Kidney (tissue), 14 donors: Measurements from ENCODE around the gene SPEF1. TPM values are rescaled to one million over a fixed set of nuclear protein-coding genes. Genes with fewer than 3 reads are reported as not detected.
A peak's percentile ranks its signal among the peaks of the same experiment; 100 is the strongest.

Experiments
- DNase-seq, 5 donors: peaks; one replicate each; pipeline ENCODE4 v3.0.0-alpha.2; 2013 to 2020
- FAIRE-seq: peaks from 2 replicates; lab custom pipeline; 2012; peaks lifted over from hg19 to GRCh38; lab: Jason Lieb, UNC
- H3K27ac ChIP-seq, 2 donors: one replicate each; pipeline ENCODE4 v1.7.0; 2013; ENCODE audit warnings: low read depth in 2 of 2, low read length in 2 of 2, inconsistent platforms in 1 of 2
- H3K27me3 ChIP-seq: one replicate; pipeline ENCODE4 v1.7.1; 2013; ENCODE audit warnings: low read length, inconsistent platforms; ENCODE audit not compliant: control insufficient read depth, insufficient read depth
- H3K36me3 ChIP-seq, 3 donors: one replicate each; pipeline versions ENCODE4 v1.7.0 to v1.7.1; 2013; ENCODE audit warnings: low read length in 3 of 3, control low read depth in 1 of 3, inconsistent platforms in 1 of 3; ENCODE audit not compliant: insufficient read depth in 3 of 3, control insufficient read depth in 2 of 3
- H3K4me1 ChIP-seq, 3 donors: one replicate each; pipeline versions ENCODE4 v1.7.0 to v1.7.1; 2013; ENCODE audit warnings: low read length in 3 of 3, inconsistent platforms in 1 of 3, low read depth in 1 of 3; ENCODE audit not compliant: control insufficient read depth in 2 of 3, insufficient read depth in 2 of 3
- H3K4me3 ChIP-seq, 3 donors: one replicate each; pipeline versions ENCODE4 v1.7.0 to v1.8.1; 2013; ENCODE audit warnings: low read length in 3 of 3, control low read depth in 1 of 3, inconsistent platforms in 1 of 3
- H3K9ac ChIP-seq, 3 donors: one replicate each; pipeline versions ENCODE4 v1.7.0 to v1.7.1; 2013; ENCODE audit warnings: low read length in 3 of 3, control low read depth in 1 of 3, inconsistent platforms in 1 of 3
- H3K9me3 ChIP-seq, 3 donors: one replicate each; pipeline versions ENCODE4 v1.7.0 to v1.7.1; 2013; ENCODE audit warnings: low read length in 3 of 3, control low read depth in 1 of 3, inconsistent platforms in 1 of 3; ENCODE audit not compliant: control insufficient read depth in 2 of 3, insufficient read depth in 1 of 3
- intact Hi-C: fragments of 100-400 bp; cut with DNase I; formaldehyde crosslinking; loops from one replicate; pipeline ENCODE4 v1.11.1; 2022
- polyA plus RNA-seq: library from polyadenylated mRNA; stranded (reverse); fragments of 350-450 nt; fragmentation: Illumina TruSeq; extraction: RNeasy Lipid Tissue Mini Kit (QIAGEN cat#74804); gene quantifications from one replicate; pipeline ENCODE4 v1.2.3, GENCODE V29; 2014; ENCODE audit warnings: low read depth, low replicate concordance; ENCODE audit not compliant: insufficient read depth
- total RNA-seq: library from RNA; stranded (reverse); fragmentation: NEBNext Ultra II Directional; extraction: Animal tissue kit (Norgen Biotek cat#: 25700); gene quantifications from one replicate; pipeline ENCODE4 v1.2.1, GENCODE V29; 2021
- TF ChIP-seq, protein P1 (sequence below): IDR thresholded peaks from 3 replicates; pipeline ENCODE4 v1.5.1; 2012; ENCODE audit warnings: mild to moderate bottlenecking, moderate library complexity, borderline replicate concordance; ENCODE audit not compliant: insufficient read depth; ENCODE audit errors: extremely low read depth
- donor health status: control.
- donor health status: control.
- donor health status: control.
- donor health status: control.
- donor health status: control.
- donor health status: DM: yes; HTN: yes; CAD: no.
- donor health status: Normal renal cell carcinoma (clear cell type).

SPEF1 gene
- total and polyA plus RNA-seq, 2 donors from 2014 or later, result 3.4 to 3.8 TPM

DNA sequence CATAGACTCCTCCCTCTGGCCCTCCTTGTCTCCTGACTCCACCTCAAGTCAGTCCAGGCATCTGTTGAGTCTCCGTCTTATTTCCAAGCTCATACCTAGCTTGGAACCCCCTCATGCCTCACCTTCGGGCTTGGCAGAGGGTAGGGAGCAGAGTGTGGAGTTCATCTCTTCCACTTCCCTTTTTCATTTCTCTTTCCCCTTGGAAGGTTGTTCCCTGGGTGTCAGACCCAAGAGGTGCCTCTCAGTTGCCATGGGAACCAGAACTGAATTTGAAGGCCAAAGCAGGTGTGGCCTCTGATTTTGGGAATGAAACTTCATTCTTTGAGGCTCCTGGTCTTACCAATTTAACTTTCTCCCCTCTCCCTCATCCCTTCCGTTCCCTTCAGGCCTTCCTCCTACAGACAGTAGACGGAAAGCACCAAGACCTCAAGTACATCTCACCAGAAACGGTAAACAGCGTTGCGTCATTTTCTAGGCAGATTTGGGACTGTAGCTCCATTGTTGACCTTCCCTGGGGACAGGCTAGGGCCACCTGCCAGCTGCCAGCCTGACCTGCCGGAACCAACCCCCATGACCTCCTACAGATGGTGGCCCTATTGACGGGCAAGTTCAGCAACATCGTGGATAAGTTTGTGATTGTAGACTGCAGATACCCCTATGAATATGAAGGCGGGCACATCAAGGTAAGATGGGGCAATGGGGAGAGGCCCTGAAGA is 21.4 kb upstream of the SPEF1 start:
- DNase-seq (no peak), FAIRE-seq (no peak)
- Histone ChIP-seq H3K9ac (no peak overlapping the region), H3K36me3 (peaks cover 0 to 8% (median 0%) of the 10 kb centered on the region in 3 donors), H3K27ac (no peak overlapping the region), H3K4me3 (no peak overlapping the region), H3K9me3 (no peaks in the 10 kb centered on the region), H3K4me1 (peaks cover 3 to 26% (median 9%) of the 10 kb centered on the region in 3 donors), H3K27me3 (no peaks in the 10 kb centered on the region)
- intact Hi-C loops, result no loop called here
- TF ChIP-seq, protein P1, sequence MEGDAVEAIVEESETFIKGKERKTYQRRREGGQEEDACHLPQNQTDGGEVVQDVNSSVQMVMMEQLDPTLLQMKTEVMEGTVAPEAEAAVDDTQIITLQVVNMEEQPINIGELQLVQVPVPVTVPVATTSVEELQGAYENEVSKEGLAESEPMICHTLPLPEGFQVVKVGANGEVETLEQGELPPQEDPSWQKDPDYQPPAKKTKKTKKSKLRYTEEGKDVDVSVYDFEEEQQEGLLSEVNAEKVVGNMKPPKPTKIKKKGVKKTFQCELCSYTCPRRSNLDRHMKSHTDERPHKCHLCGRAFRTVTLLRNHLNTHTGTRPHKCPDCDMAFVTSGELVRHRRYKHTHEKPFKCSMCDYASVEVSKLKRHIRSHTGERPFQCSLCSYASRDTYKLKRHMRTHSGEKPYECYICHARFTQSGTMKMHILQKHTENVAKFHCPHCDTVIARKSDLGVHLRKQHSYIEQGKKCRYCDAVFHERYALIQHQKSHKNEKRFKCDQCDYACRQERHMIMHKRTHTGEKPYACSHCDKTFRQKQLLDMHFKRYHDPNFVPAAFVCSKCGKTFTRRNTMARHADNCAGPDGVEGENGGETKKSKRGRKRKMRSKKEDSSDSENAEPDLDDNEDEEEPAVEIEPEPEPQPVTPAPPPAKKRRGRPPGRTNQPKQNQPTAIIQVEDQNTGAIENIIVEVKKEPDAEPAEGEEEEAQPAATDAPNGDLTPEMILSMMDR, result no peak

DNA sequence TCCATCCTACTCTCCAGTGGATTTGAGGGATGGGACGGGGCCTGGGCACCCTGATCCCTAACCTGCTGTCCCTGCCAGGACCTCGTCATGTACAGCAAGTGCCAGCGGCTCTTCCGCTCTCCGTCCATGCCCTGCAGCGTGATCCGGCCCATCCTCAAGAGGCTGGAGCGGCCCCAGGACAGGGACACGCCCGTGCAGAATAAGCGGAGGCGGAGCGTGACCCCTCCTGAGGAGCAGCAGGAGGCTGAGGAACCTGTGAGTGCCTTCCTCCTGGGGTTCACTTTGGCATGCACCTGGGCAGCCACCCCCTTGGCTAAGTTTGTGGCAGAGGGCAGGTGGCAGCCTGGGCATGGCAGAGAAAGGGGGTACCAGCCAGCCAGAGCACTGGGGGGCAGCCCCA is 20.6 kb upstream of the SPEF1 start:
- Histone ChIP-seq H3K27me3 (no peaks in the 10 kb centered on the region), H3K4me1 (peaks cover 1 to 18% (median 3%) of the 10 kb centered on the region in 3 donors), H3K4me3 (no peak overlapping the region), H3K9ac (no peak overlapping the region), H3K27ac (no peak overlapping the region), H3K9me3 (no peaks in the 10 kb centered on the region), H3K36me3 (peaks cover 0 to 8% (median 0%) of the 10 kb centered on the region in 3 donors)
- DNase-seq (peak in 1 of 5 donors; percentile 77), FAIRE-seq (no peak)
- intact Hi-C loops, result no loop called here
- TF ChIP-seq, protein P1, result no peak

DNA sequence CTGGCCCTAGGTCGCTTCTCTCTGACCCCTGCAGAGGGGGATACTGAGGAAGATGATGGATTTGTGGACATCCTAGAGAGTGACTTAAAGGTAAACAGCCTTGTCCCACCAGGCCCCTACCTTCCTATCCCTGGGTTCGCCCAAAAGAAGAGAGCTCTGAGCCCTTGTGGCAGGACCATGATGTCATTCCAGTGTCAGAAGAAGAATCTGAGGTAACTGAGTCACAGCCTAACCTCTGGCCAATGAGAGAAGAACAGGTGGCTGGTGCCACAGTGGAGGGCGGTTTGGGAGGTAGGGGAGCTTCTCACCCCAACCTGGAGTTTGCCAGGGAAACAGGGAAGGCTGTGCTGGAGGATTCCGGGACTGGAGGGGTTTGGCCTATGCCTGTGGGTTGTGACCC is 20.1 kb upstream of the SPEF1 start:
- DNase-seq, result peak in 1 of 5 donors; percentile 51
- Histone ChIP-seq H3K4me3 (no peak overlapping the region), H3K9me3 (no peaks in the 10 kb centered on the region), H3K36me3 (peaks cover 0 to 8% (median 0%) of the 10 kb centered on the region in 3 donors), H3K27me3 (no peaks in the 10 kb centered on the region), H3K9ac (no peak overlapping the region), H3K4me1 (peaks cover 0 to 20% (median 3%) of the 10 kb centered on the region in 3 donors), H3K27ac (no peak overlapping the region)
- intact Hi-C loops, result no loop called here
- no peak for FAIRE-seq
- TF ChIP-seq, protein P1, result no peak

DNA sequence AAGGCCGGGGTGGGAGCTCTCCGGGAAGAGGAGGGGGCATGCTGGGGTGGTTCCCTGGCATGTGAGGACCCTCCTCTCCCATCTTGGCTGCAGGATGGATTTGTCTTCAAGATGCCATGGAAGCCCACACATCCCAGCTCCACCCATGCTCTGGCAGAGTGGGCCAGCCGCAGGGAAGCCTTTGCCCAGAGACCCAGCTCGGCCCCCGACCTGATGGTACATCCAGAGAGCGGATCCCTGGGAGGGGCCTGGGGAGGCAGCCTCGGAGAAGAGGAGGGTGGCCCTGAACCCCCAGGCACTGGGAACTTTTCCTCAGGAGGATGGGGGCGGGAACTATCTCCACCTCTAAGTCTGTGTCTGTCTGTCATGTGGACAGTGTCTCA is 19.6 kb upstream of the SPEF1 start:
- Histone ChIP-seq H3K9ac (no peak overlapping the region), H3K27ac (no peak overlapping the region), H3K9me3 (no peaks in the 10 kb centered on the region), H3K4me3 (no peak overlapping the region), H3K27me3 (no peaks in the 10 kb centered on the region), H3K36me3 (peaks cover 0 to 8% (median 0%) of the 10 kb centered on the region in 3 donors), H3K4me1 (peaks cover 0 to 16% (median 3%) of the 10 kb centered on the region in 3 donors)
- TF ChIP-seq, protein P1, result no peak
- intact Hi-C loops, result no loop called here
- FAIRE-seq, result no peak
- DNase-seq, result peak in 2 of 5 donors; percentile 48 to 66
